Mesenchymal stem cell (in vitro differentiated cells and primary cell): ENCODE measurements around the gene HLA-B. TPM values are rescaled to one million over a fixed set of nuclear protein-coding genes. Genes with fewer than 3 reads are reported as not detected.
"Not testable (repeated sequence)": the region's sequence is repeated elsewhere in the genome, so short reads cannot be mapped to it uniquely, and the experiment has no call there.

Source experiments
- DNase-seq: peaks from one replicate; pipeline ENCODE4 v3.0.0-alpha.2; 2013
- H2AFZ ChIP-seq: one replicate; pipeline ENCODE4 v1.6.1; 2013; ENCODE audit warnings: low read depth, mild to moderate bottlenecking, control low read depth, inconsistent platforms, low read length, moderate library complexity
- H2AK5ac ChIP-seq: 2 replicates; pipeline ENCODE4 v1.6.1; 2013; ENCODE audit warnings: low read length, moderate library complexity, mild to moderate bottlenecking, inconsistent platforms; ENCODE audit not compliant: severe bottlenecking
- H2BK120ac ChIP-seq: one replicate; pipeline ENCODE4 v1.6.1; 2013; ENCODE audit warnings: low read depth, mild to moderate bottlenecking, inconsistent platforms, low read length, moderate library complexity
- H2BK12ac ChIP-seq, 2 experiments: one replicate each; pipeline ENCODE4 v1.6.1; 2013; ENCODE audit warnings: inconsistent platforms in 2 of 2, low read length in 2 of 2, mild to moderate bottlenecking in 2 of 2, moderate library complexity in 2 of 2, control low read depth in 1 of 2
- H2BK15ac ChIP-seq: one replicate; pipeline ENCODE4 v1.6.1; 2013; ENCODE audit warnings: mild to moderate bottlenecking, low read depth, inconsistent platforms; ENCODE audit not compliant: poor library complexity, severe bottlenecking
- H2BK5ac ChIP-seq: 2 replicates; pipeline ENCODE4 v1.6.1; 2013; ENCODE audit warnings: low read depth, mild to moderate bottlenecking, low read length, control low read depth, inconsistent platforms; ENCODE audit not compliant: poor library complexity, severe bottlenecking
- H3K14ac ChIP-seq, 2 experiments: one replicate each; pipeline ENCODE4 v1.6.1; 2013; ENCODE audit warnings: inconsistent platforms in 2 of 2, low read length in 2 of 2, control low read depth in 1 of 2, mild to moderate bottlenecking in 1 of 2, moderate library complexity in 1 of 2
- H3K18ac ChIP-seq, 2 experiments: one replicate each; pipeline ENCODE4 v1.6.1; 2013; ENCODE audit warnings: inconsistent platforms in 2 of 2, low read length in 2 of 2, control low read depth in 1 of 2, low read depth in 1 of 2, mild to moderate bottlenecking in 1 of 2
- H3K23ac ChIP-seq, 2 experiments: one replicate each; pipeline ENCODE4 v1.6.1; 2013; ENCODE audit warnings: inconsistent platforms in 2 of 2, low read length in 2 of 2, mild to moderate bottlenecking in 2 of 2, moderate library complexity in 2 of 2, control low read depth in 1 of 2
- H3K27ac ChIP-seq: 2 replicates; pipeline ENCODE4 v1.5.1; 2013; ENCODE audit warnings: mild to moderate bottlenecking, moderate library complexity, low read length, control low read depth, inconsistent platforms; ENCODE audit not compliant: poor library complexity, severe bottlenecking
- H3K27me3 ChIP-seq, 2 experiments: 2 replicates each; pipeline versions ENCODE4 v1.6.1 to v1.7.0; 2013; ENCODE audit warnings: low read length in 2 of 2, mild to moderate bottlenecking in 2 of 2, moderate library complexity in 2 of 2, control low read depth in 1 of 2, inconsistent platforms in 1 of 2; ENCODE audit not compliant: control insufficient read depth in 1 of 2, insufficient read depth in 1 of 2
- H3K36me3 ChIP-seq, 2 experiments: 2 replicates each; pipeline versions ENCODE4 v1.6.1 to v1.7.0; 2013; ENCODE audit warnings: low read length in 2 of 2, control low read depth in 1 of 2, inconsistent platforms in 1 of 2, low read depth in 1 of 2, mild to moderate bottlenecking in 1 of 2; ENCODE audit not compliant: insufficient read depth in 2 of 2, control insufficient read depth in 1 of 2
- H3K4ac ChIP-seq, 2 experiments: one replicate each; pipeline ENCODE4 v1.6.1; 2013; ENCODE audit warnings: inconsistent platforms in 2 of 2, low read length in 2 of 2, mild to moderate bottlenecking in 2 of 2, moderate library complexity in 2 of 2, control low read depth in 1 of 2, low read depth in 1 of 2
- H3K4me1 ChIP-seq: 2 replicates; pipeline ENCODE4 v1.6.1; 2013; ENCODE audit warnings: low read depth, low read length, control low read depth; ENCODE audit not compliant: control insufficient read depth, insufficient read depth
- H3K4me2 ChIP-seq: 2 replicates; pipeline ENCODE4 v1.6.1; 2013; ENCODE audit warnings: low read length, mild to moderate bottlenecking, inconsistent platforms; ENCODE audit not compliant: poor library complexity, severe bottlenecking
- H3K4me3 ChIP-seq, 2 experiments: 2 replicates each; pipeline versions ENCODE4 v1.5.1 to v1.7.0; 2013; ENCODE audit warnings: low read length in 2 of 2, mild to moderate bottlenecking in 2 of 2, control low read depth in 1 of 2, low read depth in 1 of 2; ENCODE audit not compliant: insufficient read depth in 1 of 2
- H3K79me1 ChIP-seq: replicated peaks from 2 replicates; pipeline ENCODE4 v1.6.1; 2013; ENCODE audit warnings: mild to moderate bottlenecking, control low read depth, low read length, inconsistent platforms; ENCODE audit not compliant: poor library complexity, severe bottlenecking
- H3K9ac ChIP-seq: 2 replicates; pipeline ENCODE4 v1.7.0; 2013; ENCODE audit warnings: mild to moderate bottlenecking, low read length, moderate library complexity
- H3K9me3 ChIP-seq: 2 replicates; pipeline ENCODE4 v1.7.0; 2013; ENCODE audit warnings: mild to moderate bottlenecking, low read length; ENCODE audit not compliant: control insufficient read depth
- H4K8ac ChIP-seq: one replicate; pipeline ENCODE4 v1.6.1; 2013; ENCODE audit warnings: inconsistent platforms, mild to moderate bottlenecking, low read length, moderate library complexity
- H4K91ac ChIP-seq: one replicate; pipeline ENCODE4 v1.6.1; 2013; ENCODE audit warnings: mild to moderate bottlenecking, low read length, inconsistent platforms
- WGBS: methylation state at CpG from one replicate; pipeline ENCODE4 v1.1.7; 2013; ENCODE audit warnings: mixed read lengths; 5-methylcytosine and 5-hydroxymethylcytosine counted together
- polyA plus RNA-seq, 2 experiments: library from polyadenylated mRNA; stranded (reverse); fragments of 200-250 nt; gene quantifications; one replicate each; pipeline ENCODE4 v1.2.3, GENCODE V29; 2013

The HLA-B gene
- polyA plus RNA-seq (2013, experiment 1 of 2) = 879 TPM
- polyA plus RNA-seq (2013, experiment 2 of 2) = 950 TPM

DNA sequence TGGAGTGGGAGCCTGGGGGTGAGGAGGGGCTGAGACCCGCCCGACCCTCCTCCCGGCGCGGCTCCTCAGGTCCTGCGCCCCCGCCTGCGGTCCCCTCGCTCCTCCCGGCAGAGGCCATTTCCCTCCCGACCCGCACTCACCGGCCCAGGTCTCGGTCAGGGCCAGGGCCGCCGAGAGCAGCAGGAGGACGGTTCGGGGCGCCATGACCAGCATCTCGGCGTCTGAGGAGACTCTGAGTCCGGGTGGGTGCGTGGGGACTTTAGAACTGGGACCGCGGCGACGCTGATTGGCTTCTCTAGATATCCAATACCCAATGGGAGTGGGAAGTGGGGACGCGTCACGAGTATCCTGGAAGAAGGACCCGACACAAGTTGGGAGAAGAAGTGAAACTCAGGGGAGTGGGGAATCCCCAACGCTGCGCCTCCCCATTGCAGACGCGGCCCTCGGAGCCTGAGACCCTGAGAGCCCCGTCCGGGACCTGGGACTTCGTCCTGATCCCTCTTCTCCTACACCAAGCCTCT is at the start of gene HLA-B:
HLA-B (minus strand) TSS at position 234 of the 521 bp plus-strand sequence; CDS start at position 213, 21 bp downstream.
- Histone ChIP-seq H2AK5ac (no peak within 1 kb of the TSS), H3K79me1 (peaks cover 3% of the 10 kb centered on the region), H3K4me2 (peak within 1 kb of the TSS; percentile 81), H3K27me3 (peaks cover 20 to 28% of the 10 kb centered on the region in 2 experiments), H4K8ac (peak within 1 kb of the TSS; percentile 81), H2BK120ac (no peak within 1 kb of the TSS), H3K4me1 (peaks cover 5% of the 10 kb centered on the region), H3K14ac (peak within 1 kb of the TSS in 1 of 2 experiments; percentile 44), H3K36me3 (peaks cover 17 to 25% of the 10 kb centered on the region in 2 experiments), H2BK12ac (no peak within 1 kb of the TSS), H4K91ac (peak within 1 kb of the TSS; percentile 61), H3K9me3 (no peaks in the 10 kb centered on the region), H3K23ac (no peak within 1 kb of the TSS), H3K4me3 (peak within 1 kb of the TSS; percentile 79 to 83), H3K4ac (peak within 1 kb of the TSS in 1 of 2 experiments; percentile 40), H2BK5ac (peak within 1 kb of the TSS; percentile 25), H3K9ac (peak within 1 kb of the TSS; percentile 86), H2AFZ (peak within 1 kb of the TSS; percentile 79), H3K18ac (peak within 1 kb of the TSS; percentile 48 to 79), H2BK15ac (no peak within 1 kb of the TSS), H3K27ac (no peak within 1 kb of the TSS)
- under 1% methylated on average over 37 of the region's 39 CpGs for WGBS
- peak; percentile 98 for DNase-seq

DNA sequence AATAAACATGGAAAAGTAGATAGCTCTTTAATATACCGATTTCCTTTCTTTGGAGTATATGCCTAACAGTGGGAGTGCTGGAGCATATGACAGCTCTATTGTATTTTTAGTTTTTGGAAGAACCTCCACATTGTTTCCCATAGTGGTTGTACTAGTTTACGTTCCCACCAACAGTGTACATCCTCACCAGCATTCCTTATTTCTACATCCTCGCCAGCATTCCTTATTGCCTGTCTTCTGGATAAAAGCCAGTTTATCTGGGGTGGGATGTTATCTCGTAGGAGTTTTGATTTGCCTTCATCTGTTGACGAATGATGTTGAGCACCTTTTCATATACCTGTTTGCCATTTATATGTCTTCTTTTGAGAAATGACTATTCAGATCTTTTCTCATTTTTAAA is 49.0 kb upstream of the HLA-B start:
- no peak overlapping the region for H3K23ac ChIP-seq
- H3K4me3 ChIP-seq = peak overlapping the region in 1 of 2 experiments; percentile 11
- WGBS = 100% methylated on average over 1 of the region's 5 CpGs
- H2BK12ac ChIP-seq = no peak overlapping the region
- no peak overlapping the region for H2BK5ac ChIP-seq
- no peak overlapping the region for H3K4me2 ChIP-seq
- no peak for DNase-seq
- H3K4ac ChIP-seq = no peak overlapping the region
- no peak overlapping the region for H3K18ac ChIP-seq
- no peak overlapping the region for H2AFZ ChIP-seq
- H3K36me3 ChIP-seq = peaks cover 7 to 12% of the 10 kb centered on the region in 2 experiments
- H3K14ac ChIP-seq = no peak overlapping the region
- no peak overlapping the region for H4K8ac ChIP-seq
- no peak overlapping the region for H2BK120ac ChIP-seq
- no peak overlapping the region for H3K27ac ChIP-seq
- no peaks in the 10 kb centered on the region for H3K27me3 ChIP-seq
- no peaks in the 10 kb centered on the region for H3K79me1 ChIP-seq
- peaks cover 14% of the 10 kb centered on the region for H3K4me1 ChIP-seq
- H2AK5ac ChIP-seq = no peak overlapping the region
- H4K91ac ChIP-seq = no peak overlapping the region
- no peaks in the 10 kb centered on the region for H3K9me3 ChIP-seq
- no peak overlapping the region for H2BK15ac ChIP-seq
- H3K9ac ChIP-seq = no peak overlapping the region

DNA sequence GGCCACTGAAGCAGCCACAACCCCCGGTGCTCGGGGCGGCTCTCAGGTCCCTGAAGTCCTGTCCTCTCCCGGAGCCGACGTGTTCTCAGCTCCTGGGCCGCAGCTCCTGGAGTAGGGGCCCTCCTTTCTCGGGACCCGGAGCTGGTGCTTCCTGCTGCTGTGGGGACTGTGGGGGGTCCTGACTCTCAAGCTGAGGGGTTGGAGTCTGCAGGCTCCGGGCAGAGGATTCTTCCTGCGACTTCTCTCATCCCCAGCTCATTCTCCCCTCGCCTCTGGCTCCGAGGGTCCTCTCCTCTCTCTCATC is 47.0 kb upstream of the HLA-B start:
- H3K23ac ChIP-seq = peak overlapping the region in 1 of 2 experiments; percentile 93
- peak overlapping the region; percentile 95 for H3K4me2 ChIP-seq
- H3K4me3 ChIP-seq = peak overlapping the region; percentile 89 to 91
- peak overlapping the region; percentile 70 for H3K27ac ChIP-seq
- not testable (repeated sequence) for H3K27me3 ChIP-seq, H3K79me1 ChIP-seq, H2BK5ac ChIP-seq, H2BK15ac ChIP-seq, H4K91ac ChIP-seq, H3K36me3 ChIP-seq, H3K9me3 ChIP-seq, H4K8ac ChIP-seq, DNase-seq, H2AK5ac ChIP-seq
- H3K18ac ChIP-seq = peak overlapping the region; percentile 0 to 96
- H2BK120ac ChIP-seq = peak overlapping the region; percentile 35
- H3K4ac ChIP-seq = peak overlapping the region in 1 of 2 experiments; percentile 99
- peak overlapping the region; percentile 96 for H3K9ac ChIP-seq
- H3K14ac ChIP-seq = peak overlapping the region in 1 of 2 experiments; percentile 99
- 3% methylated on average over 10 of the region's 13 CpGs for WGBS
- peak overlapping the region; percentile 39 for H2AFZ ChIP-seq
- H3K4me1 ChIP-seq = peaks cover 14% of the 10 kb centered on the region
- peak overlapping the region in 1 of 2 experiments; percentile 39 for H2BK12ac ChIP-seq

DNA sequence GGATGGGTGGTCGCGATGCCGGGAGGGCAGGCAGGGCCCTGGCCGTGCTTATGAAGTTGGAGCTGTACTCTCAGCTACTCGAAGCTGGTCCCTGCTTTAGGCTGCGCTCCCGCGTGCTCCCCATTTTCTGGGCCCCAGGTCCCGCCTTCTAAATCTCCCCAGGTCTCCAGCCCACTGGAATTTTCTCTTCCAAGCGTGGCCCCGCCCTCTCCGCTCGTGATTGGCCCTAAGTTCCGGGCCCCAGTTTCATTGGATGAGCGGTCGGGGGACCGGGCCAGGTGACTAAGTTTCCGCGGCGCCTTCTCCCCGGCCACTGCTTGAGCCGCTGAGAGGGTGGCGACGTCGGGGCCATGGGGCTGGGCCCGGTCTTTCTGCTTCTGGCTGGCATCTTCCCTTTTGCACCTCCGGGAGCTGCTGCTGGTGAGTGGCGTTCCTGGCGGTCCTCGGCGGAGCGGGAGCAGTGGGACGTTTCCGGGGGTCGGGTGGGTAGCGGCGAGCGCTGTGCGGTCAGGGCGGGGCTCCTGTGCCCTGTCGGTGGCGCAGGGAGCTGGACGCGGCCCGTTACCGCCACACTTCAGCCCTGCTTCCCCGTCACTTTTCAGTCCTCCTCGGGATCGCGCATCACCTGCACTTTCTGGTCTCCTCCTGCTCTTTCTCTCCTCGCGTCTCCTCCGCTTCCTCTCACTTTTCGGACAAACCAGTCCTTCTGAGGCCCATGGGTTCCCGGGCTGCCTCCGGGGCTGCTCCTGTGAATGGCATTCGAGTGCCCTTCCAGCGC is 46.5 kb upstream of the HLA-B start, which contains the start of gene MICA:
MICA (plus strand) TSS at position 313 of the 778 bp plus-strand sequence; CDS start at position 351, 38 bp downstream.
- peak within 1 kb of the TSS; percentile 6 to 90 for H2BK12ac ChIP-seq
- peak within 1 kb of the TSS; percentile 73 for H2BK15ac ChIP-seq
- peak within 1 kb of the TSS; percentile 95 for H3K4me2 ChIP-seq
- no peaks in the 10 kb centered on the region for H3K9me3 ChIP-seq
- peak within 1 kb of the TSS; percentile 81 for H3K27ac ChIP-seq
- H2BK5ac ChIP-seq = peak within 1 kb of the TSS; percentile 80
- H3K9ac ChIP-seq = peak within 1 kb of the TSS; percentile 96
- under 1% methylated on average over 50 of the region's 58 CpGs for WGBS
- H2AFZ ChIP-seq = peak within 1 kb of the TSS; percentile 71
- H3K36me3 ChIP-seq = no peaks in the 10 kb centered on the region
- peak within 1 kb of the TSS in 1 of 2 experiments; percentile 99 for H3K14ac ChIP-seq
- H4K91ac ChIP-seq = peak within 1 kb of the TSS; percentile 56
- no peaks in the 10 kb centered on the region for H3K27me3 ChIP-seq
- peak; percentile 93 for DNase-seq
- H3K79me1 ChIP-seq = no peaks in the 10 kb centered on the region
- peak within 1 kb of the TSS; percentile 17 for H2AK5ac ChIP-seq
- peak within 1 kb of the TSS; percentile 55 to 96 for H3K18ac ChIP-seq
- H3K4ac ChIP-seq = peak within 1 kb of the TSS in 1 of 2 experiments; percentile 99
- H3K4me3 ChIP-seq = peak within 1 kb of the TSS; percentile 89 to 91
- H4K8ac ChIP-seq = peak within 1 kb of the TSS; percentile 73
- H3K4me1 ChIP-seq = peaks cover 14% of the 10 kb centered on the region
- H3K23ac ChIP-seq = peak within 1 kb of the TSS in 1 of 2 experiments; percentile 94
- peak within 1 kb of the TSS; percentile 35 for H2BK120ac ChIP-seq
